Smooth muscle cell (in vitro differentiated cells): ENCODE measurements around the gene DAGLA. TPM values are rescaled to one million over a fixed set of nuclear protein-coding genes. Genes with fewer than 3 reads are reported as not detected.

Experiments used
- DNase-seq: peaks from one replicate; lab custom pipeline; 2025; ENCODE audit not compliant: unreplicated experiment; lab: John Stamatoyannopoulos, UW
- H2AFZ ChIP-seq: fragments of 200-600 bp; sonication (generic); 2 replicates; pipeline ENCODE4 v1.6.0; 2016; ENCODE audit warnings: antibody characterized with exemption, low read depth, mild to moderate bottlenecking
- H3F3A ChIP-seq: fragments of 200-600 bp; sonication (generic); 2 replicates; pipeline ENCODE4 v1.6.0; 2017; ENCODE audit warnings: antibody characterized with exemption, low read depth
- H3K27ac ChIP-seq: fragments of 200-600 bp; sonication (generic); 2 replicates; pipeline ENCODE4 v1.5.1; 2016; ENCODE audit warnings: low read depth, mild to moderate bottlenecking
- H3K27me3 ChIP-seq: fragments of 200-600 bp; sonication (generic); 2 replicates; pipeline ENCODE4 v1.6.1; 2016; ENCODE audit warnings: low read depth, mild to moderate bottlenecking
- H3K36me3 ChIP-seq: fragments of 200-600 bp; sonication (generic); 2 replicates; pipeline ENCODE4 v1.5.1; 2016; ENCODE audit warnings: low read depth
- H3K4me1 ChIP-seq: fragments of 200-600 bp; sonication (generic); 2 replicates; pipeline ENCODE4 v1.5.1; 2016; ENCODE audit warnings: low read depth
- H3K4me2 ChIP-seq: fragments of 200-600 bp; sonication (generic); 2 replicates; pipeline ENCODE4 v1.6.0; 2016; ENCODE audit warnings: mild to moderate bottlenecking
- H3K4me3 ChIP-seq: fragments of 200-600 bp; sonication (generic); 2 replicates; pipeline ENCODE4 v1.5.1; 2016; ENCODE audit warnings: mild to moderate bottlenecking
- H3K79me2 ChIP-seq: fragments of 200-600 bp; sonication (generic); 2 replicates; pipeline ENCODE4 v1.6.0; 2016; ENCODE audit warnings: low read depth, mild to moderate bottlenecking
- H3K9ac ChIP-seq: fragments of 200-600 bp; sonication (generic); 2 replicates; pipeline ENCODE4 v1.6.0; 2016; ENCODE audit warnings: low read depth
- H3K9me3 ChIP-seq: fragments of 200-600 bp; sonication (generic); replicated peaks from 2 replicates; pipeline ENCODE4 v1.5.1; 2016; ENCODE audit warnings: low read depth
- H4K20me1 ChIP-seq: fragments of 200-600 bp; sonication (generic); 2 replicates; pipeline ENCODE4 v1.6.0; 2016; ENCODE audit warnings: low read depth
- CTCF ChIP-seq: fragments of 200-600 bp; sonication (generic); IDR thresholded peaks from 2 replicates; pipeline ENCODE4 v1.5.1; 2017; ENCODE audit warnings: borderline replicate concordance, mild to moderate bottlenecking, antibody characterized with exemption; ENCODE audit not compliant: insufficient read depth, poor library complexity, severe bottlenecking
- WGBS: methylation state at CpG from one replicate; pipeline ENCODE4 v1.1.7; 2016; ENCODE audit warnings: low lambda C conversion rate; 5-methylcytosine and 5-hydroxymethylcytosine counted together
- polyA plus RNA-seq: library from polyadenylated mRNA; unstranded; fragments of >200 nt; fragmentation: Nextera tagmentation; extraction: Ambion mirVana; gene quantifications from 2 replicates; pipeline ENCODE4 v1.2.1, GENCODE V29; 2016
- total RNA-seq: library from RNA; depleted of rRNA; stranded (reverse); fragments of >200 nt; gene quantifications from 2 replicates; pipeline ENCODE4 v1.2.3, GENCODE V29; 2014

The DAGLA gene
- total and polyA plus RNA-seq, 2 experiments from 2014 or later, result 1.3 to 3.9 TPM

DNA sequence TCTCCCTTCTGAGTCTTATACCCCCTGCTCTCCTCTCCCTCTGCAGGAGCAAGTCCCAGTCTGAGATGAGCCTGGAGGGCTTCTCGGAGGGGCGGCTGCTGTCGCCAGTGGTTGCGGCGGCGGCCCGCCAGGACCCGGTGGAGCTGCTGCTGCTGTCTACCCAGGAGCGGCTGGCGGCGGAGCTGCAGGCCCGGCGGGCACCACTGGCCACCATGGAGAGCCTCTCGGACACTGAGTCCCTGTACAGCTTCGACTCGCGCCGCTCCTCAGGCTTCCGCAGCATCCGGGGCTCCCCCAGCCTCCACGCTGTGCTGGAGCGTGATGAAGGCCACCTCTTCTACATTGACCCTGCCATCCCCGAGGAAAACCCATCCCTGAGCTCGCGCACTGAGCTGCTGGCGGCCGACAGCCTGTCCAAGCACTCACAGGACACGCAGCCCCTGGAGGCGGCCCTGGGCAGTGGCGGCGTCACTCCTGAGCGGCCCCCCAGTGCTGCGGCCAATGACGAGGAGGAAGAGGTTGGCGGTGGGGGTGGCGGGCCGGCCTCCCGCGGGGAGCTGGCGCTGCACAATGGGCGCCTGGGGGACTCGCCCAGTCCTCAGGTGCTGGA is 63.4 kb downstream of the DAGLA start:
- Histone ChIP-seq H3K9ac (no peak overlapping the region), H4K20me1 (no peaks in the 10 kb centered on the region), H3K9me3 (no peaks in the 10 kb centered on the region), H3K79me2 (no peaks in the 10 kb centered on the region), H2AFZ (no peak overlapping the region), H3K4me1 (no peaks in the 10 kb centered on the region), H3F3A (no peaks in the 10 kb centered on the region), H3K4me2 (no peak overlapping the region), H3K27me3 (no peaks in the 10 kb centered on the region), H3K4me3 (no peak overlapping the region), H3K36me3 (no peaks in the 10 kb centered on the region), H3K27ac (no peak overlapping the region)
- TF ChIP-seq CTCF, result no peak
- DNase-seq, result no peak
- WGBS, result 95% methylated on average over 42 of the region's 42 CpGs

- H3K27ac ChIP-seq, result no peak overlapping the region
- 79% methylated on average over 20 of the region's 20 CpGs for WGBS
- H3K27me3 ChIP-seq, result no peaks in the 10 kb centered on the region
- H3K4me3 ChIP-seq, result no peak overlapping the region
- no peaks in the 10 kb centered on the region for H4K20me1 ChIP-seq
- H3K36me3 ChIP-seq, result no peaks in the 10 kb centered on the region
- H3K9ac ChIP-seq, result no peak overlapping the region
- TF ChIP-seq CTCF, result no peak
- H2AFZ ChIP-seq, result no peak overlapping the region
- H3K4me2 ChIP-seq, result no peak overlapping the region
- H3K4me1 ChIP-seq, result peaks cover 2% of the 10 kb centered on the region
- no peaks in the 10 kb centered on the region for H3F3A ChIP-seq
- H3K79me2 ChIP-seq, result no peaks in the 10 kb centered on the region
- H3K9me3 ChIP-seq, result no peaks in the 10 kb centered on the region
- no peak for DNase-seq
Measured at GRCh38 chr11:61744181-61744580, 64.0 kb downstream of the DAGLA start.

- no peak for TF ChIP-seq CTCF
- H3K4me2 ChIP-seq, result no peak overlapping the region
- H3F3A ChIP-seq, result no peaks in the 10 kb centered on the region
- H3K27ac ChIP-seq, result no peak overlapping the region
- no peak for DNase-seq
- no peaks in the 10 kb centered on the region for H3K79me2 ChIP-seq
- WGBS, result 93% methylated on average over 10 of the region's 10 CpGs
- no peaks in the 10 kb centered on the region for H3K9me3 ChIP-seq
- peaks cover 7% of the 10 kb centered on the region for H3K4me1 ChIP-seq
- H3K4me3 ChIP-seq, result no peak overlapping the region
- no peaks in the 10 kb centered on the region for H3K36me3 ChIP-seq
- no peaks in the 10 kb centered on the region for H4K20me1 ChIP-seq
- no peaks in the 10 kb centered on the region for H3K27me3 ChIP-seq
- H2AFZ ChIP-seq, result no peak overlapping the region
- H3K9ac ChIP-seq, result no peak overlapping the region
Measured at GRCh38 chr11:61744609-61745156, 64.5 kb downstream of the DAGLA start.

DNA sequence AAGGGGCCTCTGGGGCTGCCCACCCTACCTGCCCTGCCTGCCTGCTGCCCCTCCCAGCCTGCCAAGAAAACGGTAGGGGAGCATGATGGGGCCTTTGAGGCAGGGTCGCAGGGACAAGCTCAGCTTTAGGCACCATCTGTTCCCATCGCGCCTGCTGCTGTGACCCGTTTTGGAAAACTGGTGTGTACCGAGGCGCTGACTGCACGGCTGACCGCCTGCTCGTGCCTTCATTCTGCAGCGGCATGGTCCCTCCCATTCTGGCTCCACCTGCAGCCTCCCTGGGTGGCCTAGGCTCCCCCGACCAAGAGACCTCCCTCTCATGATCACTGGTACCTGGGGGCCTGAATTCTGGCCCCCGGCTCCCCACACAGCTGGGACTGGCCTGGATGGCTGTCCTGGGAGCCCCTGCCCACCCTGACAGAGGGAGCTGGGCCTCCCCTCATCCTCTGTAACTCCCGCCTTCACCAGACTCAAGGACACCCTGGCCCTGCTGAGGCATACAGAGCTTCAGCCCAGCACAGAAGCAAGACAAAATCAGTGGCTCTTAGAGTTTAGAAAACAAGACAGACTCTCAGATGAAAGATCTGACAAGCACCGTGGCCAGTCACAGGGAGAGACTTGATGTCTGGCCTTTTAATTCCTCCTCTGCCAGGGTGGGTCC is 65.7 kb downstream of the DAGLA start:
- no peak for DNase-seq
- Histone ChIP-seq H3K36me3 (no peaks in the 10 kb centered on the region), H3K4me2 (no peak overlapping the region), H3K4me3 (no peak overlapping the region), H3K9ac (no peak overlapping the region), H2AFZ (no peak overlapping the region), H3F3A (peaks cover 5% of the 10 kb centered on the region), H3K9me3 (no peaks in the 10 kb centered on the region), H3K79me2 (no peaks in the 10 kb centered on the region), H3K27me3 (no peaks in the 10 kb centered on the region), H3K27ac (no peak overlapping the region), H3K4me1 (peaks cover 14% of the 10 kb centered on the region), H4K20me1 (no peaks in the 10 kb centered on the region)
- no peak for TF ChIP-seq CTCF
- 81% methylated on average over 11 of the region's 15 CpGs for WGBS
